Dedifferentiated amniotic fluid mesenchymal stem cell (primary cell): ENCODE measurements around the gene MIEF1.
"Not testable (repeated sequence)": the region's sequence is repeated elsewhere in the genome, so short reads cannot be mapped to it uniquely, and the experiment has no call there.

ENCODE experiments used
- DNase-seq: peaks from one replicate; pipeline ENCODE4 v3.0.0-alpha.2; 2016; ENCODE audit errors: extremely low spot score

MIEF1 gene

GRCh38 chr22:39489094-39490068 lies 12.7 kb upstream of the MIEF1 start:
- DNase-seq, result no peak

GRCh38 chr22:39490135-39490798 lies 11.8 kb upstream of the MIEF1 start:
- no peak for DNase-seq

- no peak for DNase-seq
Measured at GRCh38 chr22:39490966-39491680, 11.0 kb upstream of the MIEF1 start.

- DNase-seq, result no peak
Measured at GRCh38 chr22:39491696-39492095, 10.4 kb upstream of the MIEF1 start.

- DNase-seq, result no peak
Measured at GRCh38 chr22:39492186-39492585, 9.9 kb upstream of the MIEF1 start.

- DNase-seq, result peak; percentile 79
Measured at GRCh38 chr22:39493759-39494158, 8.3 kb upstream of the MIEF1 start.

GRCh38 chr22:39494471-39495120 lies 7.5 kb upstream of the MIEF1 start:
- no peak for DNase-seq

GRCh38 chr22:39496131-39496838 lies 5.8 kb upstream of the MIEF1 start:
- no peak for DNase-seq

GRCh38 chr22:39497429-39497828 lies 4.7 kb upstream of the MIEF1 start:
- DNase-seq, result no peak

- DNase-seq, result no peak
Measured at GRCh38 chr22:39498368-39498767, 3.7 kb upstream of the MIEF1 start.

- no peak for DNase-seq
Measured at GRCh38 chr22:39498802-39499201, 3.3 kb upstream of the MIEF1 start.

- DNase-seq, result no peak
Measured at GRCh38 chr22:39500101-39500500, 2.0 kb upstream of the MIEF1 start.

GRCh38 chr22:39501644-39502108 lies 414 bp upstream of the MIEF1 start:
- no peak for DNase-seq

- DNase-seq, result peak; percentile 36
Measured at GRCh38 chr22:39502789-39503409, 809 bp downstream of the MIEF1 start.

GRCh38 chr22:39503630-39504029 lies 1.5 kb downstream of the MIEF1 start:
- no peak for DNase-seq

- DNase-seq, result no peak
Measured at GRCh38 chr22:39504071-39504470, 2.0 kb downstream of the MIEF1 start.

GRCh38 chr22:39507021-39507420 lies 4.9 kb downstream of the MIEF1 start:
- not testable (repeated sequence) for DNase-seq

- DNase-seq, result no peak
Measured at GRCh38 chr22:39508393-39508792, 6.3 kb downstream of the MIEF1 start.

- DNase-seq, result no peak
Measured at GRCh38 chr22:39510529-39511149, 8.5 kb downstream of the MIEF1 start.

GRCh38 chr22:39511226-39511625 lies 9.1 kb downstream of the MIEF1 start:
- DNase-seq, result no peak
